GM12864 (cell line): ENCODE data around the gene MAP3K3.

Experiments used
- DNase-seq: peaks from one replicate; pipeline ENCODE4 v3.0.0-alpha.2; 2011; ENCODE audit warnings: low read depth
- H3K4me3 ChIP-seq: 2 replicates; pipeline ENCODE4 v1.5.1; 2011; ENCODE audit warnings: mild to moderate bottlenecking, low read depth, low read length, control low read depth
- TF ChIP-seq, protein P1 (sequence below): IDR thresholded peaks from 2 replicates; pipeline ENCODE4 v1.5.1; 2011; ENCODE audit warnings: low read depth, mild to moderate bottlenecking, moderate library complexity, low read length, control low read depth, inconsistent platforms; ENCODE audit errors: missing control alignments

MAP3K3 gene

GRCh38 chr17:63697341-63698286, 75.4 kb downstream of the MAP3K3 start:
- peak; percentile 87 for DNase-seq
- TF ChIP-seq, protein P1, sequence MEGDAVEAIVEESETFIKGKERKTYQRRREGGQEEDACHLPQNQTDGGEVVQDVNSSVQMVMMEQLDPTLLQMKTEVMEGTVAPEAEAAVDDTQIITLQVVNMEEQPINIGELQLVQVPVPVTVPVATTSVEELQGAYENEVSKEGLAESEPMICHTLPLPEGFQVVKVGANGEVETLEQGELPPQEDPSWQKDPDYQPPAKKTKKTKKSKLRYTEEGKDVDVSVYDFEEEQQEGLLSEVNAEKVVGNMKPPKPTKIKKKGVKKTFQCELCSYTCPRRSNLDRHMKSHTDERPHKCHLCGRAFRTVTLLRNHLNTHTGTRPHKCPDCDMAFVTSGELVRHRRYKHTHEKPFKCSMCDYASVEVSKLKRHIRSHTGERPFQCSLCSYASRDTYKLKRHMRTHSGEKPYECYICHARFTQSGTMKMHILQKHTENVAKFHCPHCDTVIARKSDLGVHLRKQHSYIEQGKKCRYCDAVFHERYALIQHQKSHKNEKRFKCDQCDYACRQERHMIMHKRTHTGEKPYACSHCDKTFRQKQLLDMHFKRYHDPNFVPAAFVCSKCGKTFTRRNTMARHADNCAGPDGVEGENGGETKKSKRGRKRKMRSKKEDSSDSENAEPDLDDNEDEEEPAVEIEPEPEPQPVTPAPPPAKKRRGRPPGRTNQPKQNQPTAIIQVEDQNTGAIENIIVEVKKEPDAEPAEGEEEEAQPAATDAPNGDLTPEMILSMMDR: peak; percentile 77
- H3K4me3 ChIP-seq: peak overlapping the region; percentile 63

- peak overlapping the region; percentile 63 for H3K4me3 ChIP-seq
- DNase-seq: no peak
- TF ChIP-seq, protein P1: no peak
Measured at GRCh38 chr17:63698381-63698885, 76.2 kb downstream of the MAP3K3 start.

GRCh38 chr17:63698886-63699637, 76.8 kb downstream of the MAP3K3 start:
- peak; percentile 76 for DNase-seq

DNA sequence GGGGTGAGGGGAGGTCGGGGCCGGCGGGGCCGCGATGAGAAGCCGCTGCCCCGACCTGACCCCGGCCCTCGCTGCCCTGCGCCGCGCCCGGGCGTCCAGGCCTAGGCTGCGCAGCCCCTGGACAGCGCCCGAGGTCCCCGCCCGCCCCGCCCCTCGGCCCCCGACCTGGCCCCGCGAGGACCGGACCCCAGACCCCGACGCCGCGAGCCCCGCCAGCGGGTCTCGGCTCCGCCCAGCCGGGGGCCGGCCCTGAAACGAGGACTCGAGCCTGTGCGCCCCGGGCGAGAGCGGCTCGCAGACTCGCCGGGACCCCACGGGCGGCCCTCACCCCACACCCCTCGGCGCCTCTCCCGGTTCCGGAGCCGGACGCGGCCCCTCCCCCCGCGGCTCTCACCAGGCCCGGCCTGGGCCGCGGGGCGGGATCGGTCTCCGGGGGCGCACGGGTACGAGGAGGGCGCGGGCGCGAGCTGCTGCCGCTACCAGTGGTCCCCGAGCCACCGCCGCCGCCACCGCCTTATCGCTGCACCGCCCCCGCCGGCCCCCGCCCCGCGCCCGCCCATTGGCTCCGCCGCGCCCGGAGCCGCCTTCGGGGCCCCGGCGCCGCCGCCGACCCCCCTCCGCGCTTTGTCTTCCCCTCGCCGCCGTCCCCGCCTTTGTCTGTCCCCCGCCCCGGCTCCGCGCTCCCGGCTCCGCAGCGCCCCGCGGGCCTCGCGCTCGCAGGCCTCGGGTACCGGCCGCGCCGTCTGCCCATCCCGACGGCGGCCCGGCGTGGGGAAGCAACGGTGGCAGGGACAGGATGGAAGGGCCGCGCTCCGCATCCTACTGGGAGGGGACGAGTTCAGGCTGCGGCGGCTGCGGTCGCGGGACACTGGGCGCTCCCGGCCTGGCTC, 77.7 kb downstream of the MAP3K3 start, which contains the start of gene LIMD2:
Gene LIMD2, minus strand, starts transcription at position 488 of the 890 bp plus-strand sequence. CDS start 827 bp downstream, outside the sequence.
- TF ChIP-seq, protein P1: peak; percentile 2
- DNase-seq: no peak
- peak within 1 kb of the TSS; percentile 63 for H3K4me3 ChIP-seq

More at GRCh38 chr17:63698886-63699637, 76.8 kb downstream of the MAP3K3 start:
- H3K4me3 ChIP-seq: peak overlapping the region; percentile 63
- TF ChIP-seq, protein P1: no peak

DNA sequence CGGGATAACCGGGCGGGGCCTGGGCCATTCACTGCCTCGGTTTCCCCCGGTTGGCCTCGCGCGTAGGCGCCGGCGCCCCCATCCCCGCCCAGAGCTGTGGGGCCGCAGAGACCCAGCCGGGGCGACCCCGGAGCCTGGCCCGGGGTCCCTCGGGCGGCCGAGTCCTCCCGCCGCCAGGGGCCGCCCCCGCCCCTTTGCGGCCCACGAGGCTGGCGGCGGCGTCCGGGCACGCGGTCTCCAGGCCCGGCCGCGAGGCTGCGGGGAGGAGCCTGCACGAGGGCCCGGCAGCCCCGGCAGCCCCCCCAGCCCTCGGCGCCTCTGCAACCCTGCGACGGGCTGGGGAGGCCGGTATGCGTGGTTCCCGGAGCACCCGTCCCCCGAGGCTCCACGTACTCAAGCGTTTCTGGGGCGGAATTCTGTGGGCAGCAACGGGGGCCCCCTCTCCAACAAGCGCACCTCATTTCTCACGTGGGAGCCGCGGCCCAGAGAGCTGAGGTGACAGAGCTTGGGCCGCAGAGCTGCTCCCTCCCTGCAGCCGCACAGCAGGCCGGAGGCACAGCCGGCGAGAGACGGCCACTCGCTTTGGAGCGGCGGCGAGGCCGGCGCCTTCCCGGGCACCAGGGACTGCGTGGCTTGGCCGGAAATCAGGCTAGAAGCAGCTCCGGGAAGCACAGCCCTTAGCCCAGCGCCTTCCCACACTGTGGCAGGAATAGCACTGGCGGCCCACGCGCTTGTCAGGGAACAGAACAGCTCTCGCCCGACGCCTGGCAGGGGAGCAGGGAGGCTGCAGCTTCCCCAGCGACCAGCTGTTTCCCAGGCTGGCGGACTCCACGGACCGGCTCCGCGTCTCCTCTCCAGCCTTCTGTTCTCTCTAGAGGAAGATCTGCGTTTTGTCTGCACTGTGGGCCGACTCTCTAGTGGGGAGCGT, 78.6 kb downstream of the MAP3K3 start:
- TF ChIP-seq, protein P1: peak; percentile 0
- DNase-seq: no peak
- H3K4me3 ChIP-seq: peak overlapping the region; percentile 63
